ENCODE results near the gene LRRC72.

The LRRC72 gene

DNA sequence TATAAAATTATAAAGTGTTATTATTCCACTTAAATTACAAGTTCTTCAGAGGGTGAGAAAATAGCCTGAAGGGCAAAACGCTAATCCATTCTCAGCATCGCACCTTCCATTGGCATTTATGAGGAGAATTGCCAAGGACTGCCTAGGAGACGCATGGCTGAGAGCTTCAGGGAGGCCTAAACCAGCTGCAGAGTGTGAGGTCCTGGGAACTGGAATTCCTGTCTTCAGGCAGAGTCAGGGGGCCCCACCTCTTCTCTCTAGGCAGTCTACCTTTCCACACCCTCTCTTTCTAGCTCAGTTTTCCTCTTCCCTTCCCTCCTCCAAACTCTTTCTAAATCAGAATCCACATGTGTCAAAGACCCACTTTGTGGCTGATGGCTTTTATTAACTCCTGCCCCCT, 35.3 kb downstream of the LRRC72 start:
- FAIRE-seq (no peak), DNase-seq (ENCODE audit: insufficient read length) (no peak)
- TF ChIP-seq POLR2A (IDR thresholded peaks at IDR 0.05; ENCODE audit: low read depth, low read length), result no peak

DNA sequence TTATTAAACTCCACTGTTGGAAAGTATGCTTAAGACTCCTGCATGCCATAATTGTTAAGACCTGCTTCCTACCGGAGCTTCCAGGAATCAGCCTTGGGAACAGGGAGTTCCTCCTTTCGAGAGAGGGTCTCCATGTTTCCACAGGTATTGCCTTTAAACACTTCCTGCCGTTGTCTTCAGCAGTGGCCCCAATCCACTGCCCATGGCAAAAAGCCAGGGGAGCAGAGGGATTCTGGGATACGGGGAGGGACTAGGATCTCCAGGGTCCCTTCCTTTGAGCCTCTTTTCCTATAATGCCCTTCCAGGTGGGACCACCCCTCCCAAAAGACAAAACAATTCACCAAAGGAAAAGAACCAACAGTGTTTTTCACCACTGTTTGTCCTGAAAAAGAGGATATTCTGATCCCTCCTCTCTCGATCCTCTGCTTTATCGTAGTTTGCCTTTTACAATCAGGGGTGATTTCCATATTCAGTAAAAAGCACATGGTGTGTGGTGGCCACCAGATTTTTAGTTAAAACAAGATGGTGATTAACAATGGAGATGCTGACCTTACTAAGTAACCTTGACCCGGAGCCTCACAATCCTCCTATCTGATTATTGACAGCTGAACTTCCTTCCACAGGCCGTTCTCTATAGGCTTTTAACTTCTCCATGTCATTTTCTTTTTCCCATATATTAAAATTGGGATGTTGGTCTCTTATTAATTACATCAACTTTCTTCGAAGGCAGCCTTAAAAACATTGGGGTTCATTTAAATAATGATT, 36.0 kb downstream of the LRRC72 start:
- FAIRE-seq, result no peak
- no peak for DNase-seq (ENCODE audit: insufficient read length)
- no peak for TF ChIP-seq TAF1 (IDR thresholded peaks at IDR 0.05; ENCODE audit: borderline replicate concordance, low read depth, low read length)
- TF ChIP-seq POLR2A (IDR thresholded peaks at IDR 0.05; ENCODE audit: low read depth, low read length), result no peak
- TF ChIP-seq POLR2AphosphoS5 (IDR thresholded peaks at IDR 0.05; ENCODE audit: low read depth, low read length), result no peak

DNA sequence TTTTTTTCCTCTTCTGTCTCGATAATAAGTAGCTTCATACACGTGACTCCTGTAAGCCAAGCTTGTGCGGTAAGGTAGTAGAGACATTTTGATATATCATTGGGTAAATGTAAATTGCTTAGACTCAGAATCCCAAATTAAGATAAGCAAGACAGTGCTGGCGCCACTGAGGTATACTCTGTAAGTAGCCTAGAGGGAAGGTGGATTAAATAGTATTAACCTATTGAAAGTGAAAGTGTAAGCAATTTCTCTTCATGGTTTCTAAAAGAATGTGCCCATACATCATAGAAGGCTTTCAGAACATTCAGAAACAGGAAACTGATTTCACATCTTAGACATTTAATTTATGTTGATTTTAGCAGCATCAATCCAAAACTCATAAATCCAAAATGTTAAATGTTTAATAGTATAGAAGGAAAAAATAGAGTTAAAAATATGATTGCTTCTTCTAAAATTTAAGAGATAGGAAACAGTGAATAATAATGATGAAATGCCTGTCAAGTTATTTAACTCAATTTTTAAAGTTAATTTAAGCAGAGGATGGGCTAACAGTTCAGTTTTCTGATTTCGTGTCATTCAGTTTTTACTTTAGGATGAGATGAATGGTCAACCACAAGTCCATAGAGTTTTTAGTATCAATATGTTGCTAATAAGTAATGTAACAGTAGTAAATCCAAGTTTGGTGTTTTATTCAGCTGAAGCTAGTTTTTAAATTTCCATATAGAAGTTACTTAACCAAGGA, 36.8 kb downstream of the LRRC72 start:
- FAIRE-seq (no peak), DNase-seq (ENCODE audit: insufficient read length) (no peak)
- TF ChIP-seq TAF1 (IDR thresholded peaks at IDR 0.05; ENCODE audit: borderline replicate concordance, low read depth, low read length) (no peak), POLR2AphosphoS5 (IDR thresholded peaks at IDR 0.05; ENCODE audit: low read depth, low read length) (no peak), POLR2A (IDR thresholded peaks at IDR 0.05; ENCODE audit: low read depth, low read length) (no peak)

DNA sequence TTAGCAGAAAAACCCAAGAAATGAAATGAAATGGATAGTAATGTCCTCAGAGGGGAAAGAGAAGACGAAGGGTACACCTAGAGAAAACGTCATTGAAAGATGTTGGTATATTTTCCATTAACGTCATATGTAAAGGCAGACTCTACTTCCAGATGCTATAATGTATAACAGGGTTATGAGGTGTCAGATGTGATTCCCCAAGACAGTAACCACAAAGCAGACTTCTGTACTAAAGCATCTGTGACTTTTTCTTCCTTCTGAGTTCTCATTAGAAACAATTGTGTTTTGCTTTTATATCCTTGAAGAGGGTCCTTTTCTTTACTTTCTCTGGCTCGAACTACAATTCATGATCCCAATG, 37.4 kb downstream of the LRRC72 start:
- DNase-seq (ENCODE audit: insufficient read length) (no peak), FAIRE-seq (no peak)
- no peak for TF ChIP-seq POLR2AphosphoS5 (IDR thresholded peaks at IDR 0.05; ENCODE audit: low read depth, low read length)
- no peak for TF ChIP-seq TAF1 (IDR thresholded peaks at IDR 0.05; ENCODE audit: borderline replicate concordance, low read depth, low read length)
- no peak for TF ChIP-seq POLR2A (IDR thresholded peaks at IDR 0.05; ENCODE audit: low read depth, low read length)

DNA sequence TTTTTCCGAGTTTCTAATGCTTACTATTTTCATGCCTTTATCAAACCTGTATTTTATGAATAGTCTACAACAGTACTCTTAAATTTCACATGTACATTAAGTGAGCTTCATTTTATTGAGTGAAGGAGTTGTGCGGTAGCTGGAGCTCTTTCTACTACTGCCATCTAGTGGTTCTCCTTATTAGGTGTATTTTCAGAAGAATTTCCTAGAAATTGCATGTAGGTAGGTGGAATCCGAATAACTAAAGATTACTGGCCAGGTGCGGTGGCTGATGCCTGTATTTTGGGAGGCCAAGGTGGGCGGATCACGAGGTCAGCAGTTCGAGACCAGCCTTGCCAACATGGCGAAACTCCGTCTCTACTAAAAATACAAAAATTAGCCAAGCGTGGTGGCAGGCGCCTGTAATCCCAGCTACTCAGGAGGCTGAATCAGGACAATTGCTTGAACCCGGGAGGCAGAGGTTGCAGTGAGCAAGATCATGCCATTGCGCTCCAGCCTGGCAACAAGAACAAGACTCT, 38.3 kb downstream of the LRRC72 start:
- FAIRE-seq, result peak; percentile 77
- TF ChIP-seq POLR2AphosphoS5 (IDR thresholded peaks at IDR 0.05; ENCODE audit: low read depth, low read length), result no peak
- TF ChIP-seq TAF1 (IDR thresholded peaks at IDR 0.05; ENCODE audit: borderline replicate concordance, low read depth, low read length), result no peak
- no peak for TF ChIP-seq POLR2A (IDR thresholded peaks at IDR 0.05; ENCODE audit: low read depth, low read length)
- no peak for DNase-seq (ENCODE audit: insufficient read length)

DNA sequence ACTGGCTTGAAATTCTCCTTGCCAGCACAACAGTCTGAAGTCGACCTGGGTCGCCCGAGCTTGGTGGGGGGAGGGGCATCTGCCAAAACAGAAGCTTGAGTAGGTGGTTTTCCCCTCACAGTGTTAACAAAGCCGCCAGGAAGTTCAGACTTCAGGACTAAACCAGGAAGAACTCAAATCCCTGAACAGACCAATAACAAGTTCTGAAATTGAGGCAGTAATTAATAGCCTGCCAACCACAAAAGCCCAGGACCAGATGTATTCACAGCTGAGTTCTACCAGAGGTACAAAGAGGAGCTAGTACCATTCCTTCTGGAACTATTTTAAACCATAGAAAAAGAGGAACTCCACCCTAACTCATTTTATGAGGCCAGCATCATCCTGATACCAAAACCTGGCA, 45.3 kb downstream of the LRRC72 start:
- TF ChIP-seq POLR2A (IDR thresholded peaks at IDR 0.05; ENCODE audit: low read depth, low read length) (no peak), POLR2AphosphoS5 (IDR thresholded peaks at IDR 0.05; ENCODE audit: low read depth, low read length) (no peak), TAF1 (IDR thresholded peaks at IDR 0.05; ENCODE audit: borderline replicate concordance, low read depth, low read length) (no peak)
- no peak for FAIRE-seq
- DNase-seq (ENCODE audit: insufficient read length), result no peak

DNA sequence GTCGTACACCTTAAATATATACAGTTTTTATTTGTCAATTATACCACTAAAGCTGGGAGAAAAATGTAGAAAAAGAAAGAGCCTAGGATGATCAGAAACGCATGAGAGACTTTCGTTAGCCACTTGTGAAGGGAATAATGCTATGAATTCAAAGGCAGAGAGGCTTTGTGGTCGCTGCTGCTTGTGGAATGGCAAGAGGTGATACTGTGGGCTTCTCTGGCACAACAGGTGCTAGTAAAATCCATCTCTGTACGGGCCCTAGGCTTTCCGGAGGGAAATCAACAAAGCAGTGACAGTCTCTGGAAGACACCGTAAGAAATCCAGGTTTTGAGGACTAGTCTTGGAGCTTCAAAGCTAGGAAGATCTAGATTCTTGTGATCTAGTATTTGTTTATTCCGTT, 52.6 kb downstream of the LRRC72 start:
- TF ChIP-seq POLR2A (IDR thresholded peaks at IDR 0.05; ENCODE audit: low read depth, low read length) (no peak), TAF1 (IDR thresholded peaks at IDR 0.05; ENCODE audit: borderline replicate concordance, low read depth, low read length) (no peak), POLR2AphosphoS5 (IDR thresholded peaks at IDR 0.05; ENCODE audit: low read depth, low read length) (no peak)
- DNase-seq (ENCODE audit: insufficient read length) (no peak), FAIRE-seq (no peak)

DNA sequence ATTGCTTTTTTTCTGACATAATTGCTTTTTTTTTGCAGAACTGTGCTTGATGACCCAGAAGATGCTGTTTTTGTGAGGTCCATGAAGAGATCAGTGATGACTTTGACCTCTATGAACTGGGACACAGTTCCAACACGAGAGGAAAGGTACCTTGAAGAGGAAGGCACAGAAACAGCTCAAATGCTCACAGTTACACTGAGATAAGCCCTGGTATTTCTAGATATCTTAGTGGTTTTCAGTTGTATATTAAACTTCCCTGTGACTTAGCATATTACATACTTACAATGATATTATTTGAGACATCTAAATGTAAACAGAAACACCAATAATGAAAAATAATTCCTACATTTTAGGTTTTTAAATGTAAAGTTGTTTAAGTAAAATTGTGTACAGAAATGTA, 54.7 kb downstream of the LRRC72 start:
- DNase-seq (ENCODE audit: insufficient read length), result no peak
- no peak for FAIRE-seq
- TF ChIP-seq POLR2AphosphoS5 (IDR thresholded peaks at IDR 0.05; ENCODE audit: low read depth, low read length) (no peak), POLR2A (IDR thresholded peaks at IDR 0.05; ENCODE audit: low read depth, low read length) (no peak), TAF1 (IDR thresholded peaks at IDR 0.05; ENCODE audit: borderline replicate concordance, low read depth, low read length) (no peak)

DNA sequence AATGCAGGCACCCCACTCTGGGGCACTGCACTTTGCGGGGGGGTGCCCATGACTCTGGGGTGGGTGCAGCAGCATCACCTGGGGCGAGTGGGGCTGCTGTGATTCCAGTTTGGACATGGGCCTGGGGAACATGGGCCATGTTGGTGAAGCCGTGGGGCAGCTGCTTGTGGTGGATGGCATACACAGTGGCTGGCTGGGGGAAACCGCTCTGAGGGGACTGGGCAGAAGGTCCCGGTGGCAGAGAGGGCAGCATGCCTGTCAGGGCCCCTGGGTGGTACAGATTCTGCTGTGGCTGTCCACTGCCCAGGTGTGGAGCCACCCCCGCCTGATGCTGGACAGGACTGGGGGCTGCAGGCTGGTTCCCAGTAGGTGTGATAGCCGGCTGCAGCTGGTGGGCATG, 57.2 kb downstream of the LRRC72 start:
- FAIRE-seq (no peak), DNase-seq (ENCODE audit: insufficient read length) (no peak)
- TF ChIP-seq TAF1 (IDR thresholded peaks at IDR 0.05; ENCODE audit: borderline replicate concordance, low read depth, low read length) (no peak), POLR2AphosphoS5 (IDR thresholded peaks at IDR 0.05; ENCODE audit: low read depth, low read length) (no peak), POLR2A (IDR thresholded peaks at IDR 0.05; ENCODE audit: low read depth, low read length) (no peak)

DNA sequence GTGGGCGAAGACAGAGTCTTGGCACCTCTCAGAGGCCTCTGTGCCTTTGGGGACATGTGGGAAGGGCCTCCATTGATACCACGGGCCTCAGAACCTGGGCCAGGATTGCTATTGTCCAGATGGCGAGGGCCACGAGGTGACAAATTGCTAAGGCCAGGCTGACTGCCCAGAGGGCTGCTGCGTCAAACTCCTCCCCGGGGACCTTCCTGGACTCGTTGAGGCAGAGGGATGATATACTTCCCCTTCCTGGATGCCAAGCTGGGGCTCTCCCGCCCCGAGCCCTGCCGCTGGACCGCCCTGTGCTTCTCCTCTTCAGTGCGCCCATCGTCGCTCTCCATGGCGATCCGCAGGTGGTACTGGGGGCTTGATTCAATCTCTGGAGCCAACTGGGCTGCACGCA, 58.9 kb downstream of the LRRC72 start:
- FAIRE-seq (no peak), DNase-seq (ENCODE audit: insufficient read length) (no peak)
- TF ChIP-seq TAF1 (IDR thresholded peaks at IDR 0.05; ENCODE audit: borderline replicate concordance, low read depth, low read length) (no peak), POLR2AphosphoS5 (IDR thresholded peaks at IDR 0.05; ENCODE audit: low read depth, low read length) (no peak), POLR2A (IDR thresholded peaks at IDR 0.05; ENCODE audit: low read depth, low read length) (no peak)

DNA sequence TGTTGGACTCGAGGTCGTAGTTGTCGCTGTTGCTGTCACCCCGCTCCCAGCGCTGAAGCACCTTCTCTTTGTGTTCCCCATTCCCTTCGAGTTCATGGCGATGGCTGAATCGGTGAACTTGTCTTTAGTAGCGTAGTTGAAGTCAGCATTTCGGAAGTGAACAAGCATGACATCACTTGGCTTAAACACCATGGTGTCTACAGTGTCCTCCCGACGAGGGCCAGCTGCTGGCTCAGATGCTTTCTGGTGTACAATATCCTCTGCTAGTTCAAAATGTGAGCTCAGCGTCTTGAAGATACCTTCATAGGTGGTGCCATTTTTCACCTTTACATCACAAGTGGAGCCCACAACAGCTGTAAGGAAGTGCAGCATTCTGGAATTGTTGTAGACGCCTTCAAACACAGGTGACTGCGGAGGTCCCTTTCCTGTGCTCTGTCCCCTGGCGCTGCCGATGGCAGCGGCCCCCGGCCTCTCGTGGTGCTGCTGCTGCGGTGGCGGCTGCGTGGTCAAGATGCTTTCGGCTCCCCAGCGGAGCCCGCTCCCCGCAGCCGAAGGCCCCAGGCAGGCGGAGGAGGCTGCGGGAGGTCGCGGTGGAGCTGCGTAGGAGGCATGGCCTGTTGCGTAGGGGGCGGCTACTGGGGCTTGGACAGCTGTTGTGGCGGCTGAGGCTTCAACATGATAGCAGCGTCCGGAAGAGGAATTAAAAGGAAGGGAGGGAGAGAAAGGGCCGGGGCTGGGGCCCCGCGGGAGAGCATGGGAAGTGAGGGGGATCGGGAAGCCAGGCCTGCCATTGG, 59.7 kb downstream of the LRRC72 start:
- DNase-seq (ENCODE audit: insufficient read length), result no peak
- no peak for FAIRE-seq
- no peak for TF ChIP-seq TAF1 (IDR thresholded peaks at IDR 0.05; ENCODE audit: borderline replicate concordance, low read depth, low read length)
- TF ChIP-seq POLR2AphosphoS5 (IDR thresholded peaks at IDR 0.05; ENCODE audit: low read depth, low read length), result no peak
- TF ChIP-seq POLR2A (IDR thresholded peaks at IDR 0.05; ENCODE audit: low read depth, low read length), result no peak

Data from GM12892 (cell line).